ENCODE data around the gene UQCRC1. TPM values are rescaled to one million over a fixed set of nuclear protein-coding genes. Genes with fewer than 3 reads are reported as not detected.

Gene UQCRC1
- 620 and 675 TPM in 2 replicates for total RNA-seq
- 735 and 870 TPM in 2 replicates for polyA plus RNA-seq

DNA sequence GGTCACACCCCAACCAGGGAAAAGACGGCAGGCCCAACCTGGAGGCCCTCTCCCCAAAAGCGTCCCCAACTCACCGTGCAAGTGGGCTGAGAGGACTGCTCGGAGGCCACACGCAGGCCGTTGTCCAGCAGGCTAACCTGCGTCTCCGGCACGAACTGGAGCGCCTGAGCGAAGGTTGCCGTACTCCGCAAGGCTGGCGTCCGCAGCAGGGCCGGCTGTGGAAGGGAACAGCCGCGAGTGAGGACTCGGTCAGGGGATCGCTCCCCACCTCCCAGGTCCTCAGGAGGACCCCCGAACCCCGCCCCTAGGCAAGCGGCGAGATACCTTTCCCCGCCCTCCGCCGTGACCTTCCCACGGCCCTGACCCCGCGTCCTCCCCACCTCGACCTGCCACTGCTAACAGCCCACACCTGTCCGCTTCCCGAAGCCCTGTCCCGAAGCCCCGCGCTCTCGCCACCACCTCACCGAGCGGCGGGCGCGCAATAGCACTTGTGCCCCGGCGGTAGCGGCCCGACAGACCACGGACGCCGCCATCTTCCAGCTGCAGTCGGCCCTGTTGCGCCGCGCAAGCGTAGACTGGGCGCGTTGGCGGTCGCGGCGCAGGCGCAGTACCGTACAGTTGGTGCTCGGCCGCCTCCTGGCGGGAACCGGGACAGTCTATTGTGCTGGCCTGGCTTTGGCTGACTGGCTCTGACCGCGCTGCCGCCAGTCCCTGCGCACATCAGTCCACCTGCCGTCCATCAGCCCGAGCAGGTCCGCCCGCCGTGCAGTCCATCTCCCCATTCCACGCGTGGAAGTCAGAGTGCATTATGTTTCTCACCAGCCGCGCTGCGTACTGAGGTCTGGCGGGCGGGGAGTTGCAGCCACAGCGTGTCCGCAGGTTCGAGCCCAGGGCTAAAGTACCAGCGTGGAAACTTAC lies at the start of gene UQCRC1:
Gene UQCRC1 (minus strand): TSS at position 559 of the 918 bp plus-strand sequence. CDS start 26 bp downstream, at position 533.
- H3K4me1 ChIP-seq (ENCODE audit: low read depth) = peaks cover 7% of the 10 kb centered on the region
- H3K27me3 ChIP-seq = peaks cover 8% of the 10 kb centered on the region
- no peaks in the 10 kb centered on the region for H3K9me3 ChIP-seq (ENCODE audit: low read depth)
- DNase-seq (ENCODE audit: low read depth in 1 of 2, low spot score in 1 of 2) = peak; percentile 96
- TF ChIP-seq, protein P1, sequence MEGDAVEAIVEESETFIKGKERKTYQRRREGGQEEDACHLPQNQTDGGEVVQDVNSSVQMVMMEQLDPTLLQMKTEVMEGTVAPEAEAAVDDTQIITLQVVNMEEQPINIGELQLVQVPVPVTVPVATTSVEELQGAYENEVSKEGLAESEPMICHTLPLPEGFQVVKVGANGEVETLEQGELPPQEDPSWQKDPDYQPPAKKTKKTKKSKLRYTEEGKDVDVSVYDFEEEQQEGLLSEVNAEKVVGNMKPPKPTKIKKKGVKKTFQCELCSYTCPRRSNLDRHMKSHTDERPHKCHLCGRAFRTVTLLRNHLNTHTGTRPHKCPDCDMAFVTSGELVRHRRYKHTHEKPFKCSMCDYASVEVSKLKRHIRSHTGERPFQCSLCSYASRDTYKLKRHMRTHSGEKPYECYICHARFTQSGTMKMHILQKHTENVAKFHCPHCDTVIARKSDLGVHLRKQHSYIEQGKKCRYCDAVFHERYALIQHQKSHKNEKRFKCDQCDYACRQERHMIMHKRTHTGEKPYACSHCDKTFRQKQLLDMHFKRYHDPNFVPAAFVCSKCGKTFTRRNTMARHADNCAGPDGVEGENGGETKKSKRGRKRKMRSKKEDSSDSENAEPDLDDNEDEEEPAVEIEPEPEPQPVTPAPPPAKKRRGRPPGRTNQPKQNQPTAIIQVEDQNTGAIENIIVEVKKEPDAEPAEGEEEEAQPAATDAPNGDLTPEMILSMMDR (IDR thresholded peaks at IDR 0.05; ENCODE audit: low read depth, low read length) = peak; percentile 66
- peak within 1 kb of the TSS; percentile 95 for H3K27ac ChIP-seq
- peak within 1 kb of the TSS; percentile 95 for H3K4me3 ChIP-seq
- peaks cover 24% of the 10 kb centered on the region for H3K36me3 ChIP-seq

DNA sequence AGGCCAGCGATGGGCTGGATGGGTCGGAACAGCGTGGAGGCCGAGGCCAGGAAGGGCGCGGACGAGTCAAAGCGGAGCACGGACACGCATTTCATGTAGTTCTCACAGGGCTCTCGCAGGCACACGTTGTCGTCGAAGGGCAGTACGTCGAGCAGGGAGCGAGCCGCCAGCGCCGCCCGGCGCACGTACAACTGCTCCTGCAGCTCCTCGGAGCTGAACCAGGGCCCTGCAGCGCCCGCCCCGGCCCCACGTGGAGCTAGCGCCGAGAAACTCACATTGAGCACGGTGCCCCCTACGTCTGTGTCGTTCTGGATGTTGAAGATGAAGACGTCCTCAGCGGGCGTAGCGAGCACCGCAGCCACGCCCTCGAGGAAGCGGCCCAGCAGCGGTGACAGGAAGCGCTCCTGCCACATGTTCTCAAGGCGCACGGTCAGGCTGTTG lies 47.4 kb upstream of the UQCRC1 start:
- DNase-seq (ENCODE audit: low read depth in 1 of 2, low spot score in 1 of 2) = no peak
- no peaks in the 10 kb centered on the region for H3K36me3 ChIP-seq
- no peak overlapping the region for H3K4me3 ChIP-seq
- no peaks in the 10 kb centered on the region for H3K27me3 ChIP-seq
- no peak overlapping the region for H3K27ac ChIP-seq
- TF ChIP-seq, protein P1 (IDR thresholded peaks at IDR 0.05; ENCODE audit: low read depth, low read length) = no peak
- no peaks in the 10 kb centered on the region for H3K9me3 ChIP-seq (ENCODE audit: low read depth)
- H3K4me1 ChIP-seq (ENCODE audit: low read depth) = no peaks in the 10 kb centered on the region

DNA sequence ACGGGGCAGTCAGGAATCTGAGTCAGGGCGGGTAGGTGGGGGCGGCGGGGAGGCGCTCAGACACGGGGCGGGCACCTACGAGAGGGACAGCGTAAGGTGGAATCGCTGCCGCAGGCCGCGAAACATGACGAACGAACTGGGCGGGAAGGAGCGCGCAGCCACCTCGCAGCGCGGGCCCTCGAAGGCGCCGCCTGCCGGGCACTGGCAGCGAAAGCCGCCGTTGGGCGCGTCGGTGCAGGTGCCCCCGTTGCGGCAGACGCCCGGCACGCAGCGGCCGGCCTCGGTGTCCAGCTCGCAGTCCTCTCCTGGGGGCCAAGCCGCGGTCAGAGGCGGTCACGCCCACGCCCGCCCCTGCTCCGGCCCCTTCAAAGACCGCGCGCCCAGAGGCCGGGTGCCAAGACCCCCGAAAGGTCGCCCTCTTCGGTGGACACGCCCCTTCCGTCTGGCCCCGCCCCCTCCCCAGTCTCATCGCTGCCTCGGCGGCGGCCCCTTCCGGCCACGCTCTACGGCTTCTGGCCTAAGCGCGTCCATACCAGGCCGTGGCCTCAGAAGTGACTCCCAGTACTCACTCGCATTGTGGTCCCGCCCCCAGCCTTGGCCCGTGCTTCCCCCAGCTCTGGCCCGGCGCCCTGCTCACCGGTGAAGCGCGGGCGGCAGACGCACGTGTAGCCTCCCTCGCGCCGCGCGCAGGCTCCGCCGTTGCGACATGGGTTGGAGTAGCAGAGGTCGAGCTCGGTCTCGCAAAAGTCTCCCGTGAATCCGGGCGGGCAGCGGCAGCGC lies 46.8 kb upstream of the UQCRC1 start:
- no peak overlapping the region for H3K27ac ChIP-seq
- no peaks in the 10 kb centered on the region for H3K36me3 ChIP-seq
- peak; percentile 85 to 88 for DNase-seq (ENCODE audit: low read depth in 1 of 2, low spot score in 1 of 2)

DNA sequence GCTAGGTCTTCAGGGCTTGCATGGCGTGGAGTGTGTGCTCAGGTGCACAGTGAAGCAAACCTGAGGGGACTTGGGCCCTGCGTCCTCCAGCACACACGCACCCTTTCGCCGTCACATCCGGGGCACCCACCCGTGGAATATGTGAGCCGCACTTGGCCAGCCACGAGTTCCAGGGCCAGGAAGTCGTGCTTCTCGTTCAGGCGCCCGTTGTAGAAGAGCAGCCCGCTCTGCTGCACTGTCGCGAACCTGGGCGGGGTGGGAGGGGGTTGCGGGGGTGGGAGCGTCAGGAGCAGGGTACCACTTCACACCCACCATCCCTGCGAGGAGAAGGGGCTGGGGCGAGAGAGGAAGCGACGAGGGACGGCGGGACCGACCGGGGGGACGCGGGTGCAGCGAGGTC lies 46.2 kb upstream of the UQCRC1 start:
- no peak for DNase-seq (ENCODE audit: low read depth in 1 of 2, low spot score in 1 of 2)
- Histone ChIP-seq H3K4me3 (peak overlapping the region; percentile 29), H3K9me3 (ENCODE audit: low read depth) (no peaks in the 10 kb centered on the region), H3K36me3 (no peaks in the 10 kb centered on the region), H3K4me1 (ENCODE audit: low read depth) (no peaks in the 10 kb centered on the region), H3K27ac (no peak overlapping the region), H3K27me3 (no peaks in the 10 kb centered on the region)
- TF ChIP-seq, protein P1 (IDR thresholded peaks at IDR 0.05; ENCODE audit: low read depth, low read length) = no peak

More for the DNA sequence above, 46.8 kb upstream of the UQCRC1 start:
- TF ChIP-seq, protein P1 (IDR thresholded peaks at IDR 0.05; ENCODE audit: low read depth, low read length) = peak; percentile 53
- no peaks in the 10 kb centered on the region for H3K27me3 ChIP-seq
- no peaks in the 10 kb centered on the region for H3K4me1 ChIP-seq (ENCODE audit: low read depth)
- H3K9me3 ChIP-seq (ENCODE audit: low read depth) = no peaks in the 10 kb centered on the region
- H3K4me3 ChIP-seq = peak overlapping the region; percentile 29

DNA sequence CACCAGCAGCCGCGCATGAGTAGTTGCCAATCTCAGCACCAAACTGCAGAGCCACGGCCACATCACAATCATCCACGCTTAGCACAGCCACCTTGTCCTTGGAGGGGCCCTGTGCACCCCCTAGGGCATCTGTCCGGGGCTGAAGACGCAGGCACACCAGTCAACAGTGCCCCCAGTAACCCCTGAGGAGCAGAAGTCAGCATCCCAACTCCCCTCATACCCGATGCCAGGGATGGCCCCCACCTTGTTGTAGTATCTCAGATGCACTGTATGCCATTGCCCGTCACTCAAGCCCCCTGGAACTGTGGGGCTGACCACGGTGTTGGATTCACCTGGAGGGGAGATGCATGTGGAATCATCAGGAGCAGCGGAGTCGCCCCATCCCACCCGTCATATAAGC lies 45.6 kb upstream of the UQCRC1 start:
- no peak for DNase-seq (ENCODE audit: low read depth in 1 of 2, low spot score in 1 of 2)

More for the DNA sequence above, 45.6 kb upstream of the UQCRC1 start:
- Histone ChIP-seq H3K27ac (no peak overlapping the region), H3K36me3 (no peaks in the 10 kb centered on the region), H3K27me3 (no peaks in the 10 kb centered on the region), H3K9me3 (ENCODE audit: low read depth) (no peaks in the 10 kb centered on the region), H3K4me3 (no peak overlapping the region), H3K4me1 (ENCODE audit: low read depth) (no peaks in the 10 kb centered on the region)
- TF ChIP-seq, protein P1 (IDR thresholded peaks at IDR 0.05; ENCODE audit: low read depth, low read length) = no peak
